H9 (cell line): ENCODE measurements around the gene TOB2. TPM values are rescaled to one million over a fixed set of nuclear protein-coding genes. Genes with fewer than 3 reads are reported as not detected.

Source experiments
- DNase-seq: peaks from one replicate; pipeline ENCODE4 v3.0.0-alpha.2; 2017
- H2AFZ ChIP-seq: one replicate; pipeline ENCODE4 v1.6.1; 2013; ENCODE audit warnings: mild to moderate bottlenecking, low read length, control low read depth, moderate library complexity
- H2AK5ac ChIP-seq: 2 replicates; pipeline ENCODE4 v1.6.1; 2013; ENCODE audit warnings: low read length, control low read depth, mixed read lengths; ENCODE audit not compliant: insufficient read length
- H2BK120ac ChIP-seq: one replicate; pipeline ENCODE4 v1.6.1; 2013; ENCODE audit warnings: low read depth, mild to moderate bottlenecking, low read length, control low read depth, inconsistent platforms; ENCODE audit not compliant: poor library complexity, severe bottlenecking
- H2BK12ac ChIP-seq: 2 replicates; pipeline ENCODE4 v1.6.1; 2013; ENCODE audit warnings: low read length, control low read depth, mixed read lengths, low read depth; ENCODE audit not compliant: insufficient read length
- H2BK15ac ChIP-seq: 2 replicates; pipeline ENCODE4 v1.6.1; 2013; ENCODE audit warnings: low read depth, low read length, control low read depth
- H2BK20ac ChIP-seq: one replicate; pipeline ENCODE4 v1.6.1; 2013; ENCODE audit warnings: low read depth, mild to moderate bottlenecking, low read length, control low read depth, inconsistent platforms; ENCODE audit not compliant: poor library complexity, severe bottlenecking
- H2BK5ac ChIP-seq: 2 replicates; pipeline ENCODE4 v1.6.1; 2013; ENCODE audit warnings: low read length, control low read depth, mixed read lengths; ENCODE audit not compliant: insufficient read length
- H3K14ac ChIP-seq: 2 replicates; pipeline ENCODE4 v1.6.1; 2013; ENCODE audit warnings: low read length, control low read depth; ENCODE audit not compliant: insufficient read depth
- H3K18ac ChIP-seq: 2 replicates; pipeline ENCODE4 v1.6.1; 2013; ENCODE audit warnings: low read depth, mild to moderate bottlenecking, mixed read lengths, low read length, control low read depth; ENCODE audit not compliant: insufficient read length
- H3K23ac ChIP-seq: 2 replicates; pipeline ENCODE4 v1.6.1; 2013; ENCODE audit warnings: low read length, control low read depth, mixed read lengths, low read depth; ENCODE audit not compliant: insufficient read length
- H3K23me2 ChIP-seq: 2 replicates; pipeline ENCODE4 v1.6.1; 2013; ENCODE audit warnings: low read depth, mild to moderate bottlenecking, mixed read lengths, low read length, control low read depth; ENCODE audit not compliant: insufficient read length, poor library complexity, severe bottlenecking
- H3K27ac ChIP-seq: 2 replicates; pipeline ENCODE4 v1.5.1; 2013; ENCODE audit warnings: low read length, control low read depth, mixed read lengths, low read depth; ENCODE audit not compliant: insufficient read length
- H3K27me3 ChIP-seq: 2 replicates; pipeline ENCODE4 v1.6.1; 2013; ENCODE audit warnings: low read length, control low read depth, inconsistent platforms; ENCODE audit not compliant: insufficient read depth
- H3K4ac ChIP-seq: 2 replicates; pipeline ENCODE4 v1.6.1; 2013; ENCODE audit warnings: low read depth, mild to moderate bottlenecking, control low read depth, inconsistent platforms, low read length, moderate library complexity
- H3K4me1 ChIP-seq: 2 replicates; pipeline ENCODE4 v1.6.1; 2013; ENCODE audit warnings: low read length, control low read depth, inconsistent platforms; ENCODE audit not compliant: insufficient read depth
- H3K4me2 ChIP-seq: 2 replicates; pipeline ENCODE4 v1.6.1; 2013; ENCODE audit warnings: low read length, control low read depth, mixed read lengths; ENCODE audit not compliant: insufficient read length, insufficient read depth
- H3K56ac ChIP-seq: 2 replicates; pipeline ENCODE4 v1.6.1; 2013; ENCODE audit warnings: low read depth, mild to moderate bottlenecking, mixed read lengths, low read length, control low read depth; ENCODE audit not compliant: insufficient read length
- H3K79me1 ChIP-seq: 2 replicates; pipeline ENCODE4 v1.6.1; 2013; ENCODE audit warnings: low read depth, mild to moderate bottlenecking, moderate library complexity, low read length, control low read depth, inconsistent platforms; ENCODE audit not compliant: insufficient read depth, poor library complexity, severe bottlenecking
- H3K79me2 ChIP-seq: 2 replicates; pipeline ENCODE4 v1.6.1; 2013; ENCODE audit warnings: low read length, control low read depth, inconsistent platforms; ENCODE audit not compliant: insufficient read depth
- H3K9ac ChIP-seq: 2 replicates; pipeline ENCODE4 v1.6.1; 2013; ENCODE audit warnings: low read length, control low read depth, mixed read lengths; ENCODE audit not compliant: insufficient read length; ENCODE audit errors: extremely low read depth
- H3K9me3 ChIP-seq: one replicate; pipeline ENCODE4 v1.6.1; 2013; ENCODE audit warnings: low read depth, low read length, inconsistent platforms; ENCODE audit not compliant: control insufficient read depth
- H3T11ph ChIP-seq: one replicate; pipeline ENCODE4 v1.6.1; 2013; ENCODE audit warnings: mild to moderate bottlenecking, low read length, control low read depth, inconsistent platforms
- H4K20me1 ChIP-seq: one replicate; pipeline ENCODE4 v1.6.1; 2013; ENCODE audit not compliant: control insufficient read depth, insufficient read length, insufficient read depth
- H4K5ac ChIP-seq: 2 replicates; pipeline ENCODE4 v1.6.1; 2013; ENCODE audit warnings: low read depth, mild to moderate bottlenecking, mixed read lengths, low read length, control low read depth; ENCODE audit not compliant: insufficient read length
- H4K8ac ChIP-seq: replicated peaks from 2 replicates; pipeline ENCODE4 v1.6.1; 2013; ENCODE audit warnings: low read length, control low read depth, mixed read lengths, low read depth; ENCODE audit not compliant: insufficient read length
- H4K91ac ChIP-seq: 2 replicates; pipeline ENCODE4 v1.6.1; 2013; ENCODE audit warnings: low read depth, mild to moderate bottlenecking, moderate library complexity, mixed read lengths, low read length, control low read depth; ENCODE audit not compliant: insufficient read length
- H3K27ac Mint-ChIP-seq, 3 experiments: 2 replicates in 2 of 3; 3 replicates in 1 of 3; pipeline ENCODE4 v1.8.0; 2020 to 2021; ENCODE audit warnings: mixed read lengths in 3 of 3, mild to moderate bottlenecking in 1 of 3, moderate library complexity in 1 of 3
- H3K27me3 Mint-ChIP-seq: 2 replicates; pipeline ENCODE4 v1.8.0; 2021; ENCODE audit warnings: low read depth, mild to moderate bottlenecking, moderate library complexity, mixed read lengths
- H3K36me3 Mint-ChIP-seq, 3 experiments: 2 replicates in 2 of 3; 3 replicates in 1 of 3; pipeline ENCODE4 v1.8.0; 2020 to 2021; ENCODE audit warnings: low read depth in 3 of 3, mixed read lengths in 3 of 3; ENCODE audit not compliant: insufficient read depth in 1 of 3
- H3K4me1 Mint-ChIP-seq, 2 experiments: 2 replicates each; pipeline ENCODE4 v1.8.0; 2020; ENCODE audit warnings: mixed read lengths in 2 of 2
- H3K4me3 Mint-ChIP-seq, 2 experiments: 2 replicates in 1 of 2; 3 replicates in 1 of 2; pipeline ENCODE4 v1.8.0; 2020 to 2021; ENCODE audit warnings: mild to moderate bottlenecking in 2 of 2, mixed read lengths in 2 of 2, moderate library complexity in 1 of 2
- H3K9me3 Mint-ChIP-seq, 2 experiments: 2 replicates in 1 of 2; 3 replicates in 1 of 2; pipeline ENCODE4 v1.8.0; 2020; ENCODE audit warnings: mild to moderate bottlenecking in 2 of 2, mixed read lengths in 2 of 2, moderate library complexity in 1 of 2
- WGBS: extraction: QIAGEN DNeasy Blood & Tissue Kit; methylation state at CpG from one replicate; pipeline ENCODE4 v1.1.7; 2013; ENCODE audit warnings: missing lambda C conversion rate, low lambda C conversion rate, mixed read lengths; ENCODE audit not compliant: insufficient read length; ENCODE audit errors: extremely low coverage; 5-methylcytosine and 5-hydroxymethylcytosine counted together
- total RNA-seq: library from RNA; stranded (reverse); gene quantifications from 2 replicates; pipeline ENCODE4 v1.2.1, GENCODE V29; 2021
- TF ChIP-seq, protein P1 (sequence below): fragments of 200-600 bp; sonication (generic); conservative IDR thresholded peaks from 3 replicates; pipeline ENCODE4 v1.8.0; 2021; ENCODE audit warnings: antibody characterized with exemption, mild to moderate bottlenecking

TOB2 gene
- total RNA-seq, 1 experiment from 2014 or later, result 75.8 TPM

GRCh38 chr22:41447435-41448188 lies 1.0 kb upstream of the TOB2 start:
- Histone ChIP-seq H3K79me2 (peaks cover 19% of the 10 kb centered on the region; the same call in 1 of the 2 replicates), H2AFZ (no peak overlapping the region)

More at GRCh38 chr22:41447435-41448188, 1.0 kb upstream of the TOB2 start:
- no peak overlapping the region for H4K8ac ChIP-seq
- no peak overlapping the region for H2BK12ac ChIP-seq
- no peak overlapping the region for H2BK20ac ChIP-seq
- TF ChIP-seq, protein P1, sequence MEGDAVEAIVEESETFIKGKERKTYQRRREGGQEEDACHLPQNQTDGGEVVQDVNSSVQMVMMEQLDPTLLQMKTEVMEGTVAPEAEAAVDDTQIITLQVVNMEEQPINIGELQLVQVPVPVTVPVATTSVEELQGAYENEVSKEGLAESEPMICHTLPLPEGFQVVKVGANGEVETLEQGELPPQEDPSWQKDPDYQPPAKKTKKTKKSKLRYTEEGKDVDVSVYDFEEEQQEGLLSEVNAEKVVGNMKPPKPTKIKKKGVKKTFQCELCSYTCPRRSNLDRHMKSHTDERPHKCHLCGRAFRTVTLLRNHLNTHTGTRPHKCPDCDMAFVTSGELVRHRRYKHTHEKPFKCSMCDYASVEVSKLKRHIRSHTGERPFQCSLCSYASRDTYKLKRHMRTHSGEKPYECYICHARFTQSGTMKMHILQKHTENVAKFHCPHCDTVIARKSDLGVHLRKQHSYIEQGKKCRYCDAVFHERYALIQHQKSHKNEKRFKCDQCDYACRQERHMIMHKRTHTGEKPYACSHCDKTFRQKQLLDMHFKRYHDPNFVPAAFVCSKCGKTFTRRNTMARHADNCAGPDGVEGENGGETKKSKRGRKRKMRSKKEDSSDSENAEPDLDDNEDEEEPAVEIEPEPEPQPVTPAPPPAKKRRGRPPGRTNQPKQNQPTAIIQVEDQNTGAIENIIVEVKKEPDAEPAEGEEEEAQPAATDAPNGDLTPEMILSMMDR, result no peak
- Mint-ChIP-seq H3K4me3 (peak overlapping the region; percentile 96), H3K27ac (peak overlapping the region; percentile 99 to 100 (median 100)), H3K4me1 (peaks cover 14 to 24% of the 10 kb centered on the region in 2 experiments), H3K36me3 (peaks cover 14 to 32% (median 31%) of the 10 kb centered on the region in 3 experiments), H3K9me3 (no peaks in the 10 kb centered on the region), H3K27me3 (peaks cover 2% of the 10 kb centered on the region; the same call in 1 of the 2 replicates)
- peak overlapping the region; percentile 24; the same call in 1 of the 2 replicates for H3K4ac ChIP-seq
- H4K5ac ChIP-seq, result no peak overlapping the region
- no peak overlapping the region for H3T11ph ChIP-seq
- no peaks in the 10 kb centered on the region for H3K79me1 ChIP-seq
- no peak overlapping the region for H2BK15ac ChIP-seq
- DNase-seq, result peak; percentile 74
- peak overlapping the region; percentile 12 for H3K27ac ChIP-seq
- WGBS, result no CpG with 5 or more reads among the region's 63 CpGs
- H2AK5ac ChIP-seq, result no peak overlapping the region
- H3K18ac ChIP-seq, result peak overlapping the region; percentile 80
- peak overlapping the region; percentile 23 for H2BK5ac ChIP-seq
- H3K9me3 ChIP-seq, result no peaks in the 10 kb centered on the region
- H3K23me2 ChIP-seq, result peaks cover 23% of the 10 kb centered on the region
- H3K14ac ChIP-seq, result peak overlapping the region; percentile 85
- H4K20me1 ChIP-seq, result no peaks in the 10 kb centered on the region
- no peaks in the 10 kb centered on the region for H3K27me3 ChIP-seq
- H3K4me1 ChIP-seq, result no peaks in the 10 kb centered on the region; the same call in 1 of the 2 replicates
- H3K23ac ChIP-seq, result no peak overlapping the region
- H3K4me2 ChIP-seq, result peak overlapping the region; percentile 54
- no peak overlapping the region for H4K91ac ChIP-seq
- H3K9ac ChIP-seq, result peak overlapping the region; percentile 68
- peak overlapping the region; percentile 62 for H2BK120ac ChIP-seq
- H3K56ac ChIP-seq, result no peak overlapping the region
